ENCODE measurements around the gene RBM47. TPM values are rescaled to one million over a fixed set of nuclear protein-coding genes. Genes with fewer than 3 reads are reported as not detected.

RBM47 gene
- polyA plus RNA-seq, 3 donors = 79.5 to 101 (median 92.8) TPM

DNA sequence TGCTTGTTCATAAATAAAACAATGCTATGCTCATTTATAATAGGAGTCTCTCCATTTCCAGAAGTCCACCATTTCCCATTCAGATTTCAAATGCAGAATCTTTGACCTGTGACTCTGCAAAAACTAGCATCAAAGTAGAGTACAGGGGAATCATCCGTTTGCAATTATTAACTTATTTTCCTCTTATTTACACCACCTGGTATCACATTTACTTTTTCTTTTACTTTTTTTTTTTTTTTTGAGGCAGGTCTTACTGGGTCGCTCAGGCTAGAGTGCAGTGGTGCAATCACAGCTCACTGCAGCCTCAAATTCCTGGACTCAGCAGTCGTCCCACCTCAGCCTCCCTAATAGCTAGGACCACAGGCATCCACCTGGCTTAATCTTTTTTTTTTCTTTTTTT, 37.6 kb downstream of the RBM47 start:
- Histone ChIP-seq H3K36me3 (replicated peaks in 1 of 2; ENCODE audit: control insufficient read depth in 1 of 2, insufficient read depth in 2 of 2, low read length in 2 of 2) (peaks cover 39 to 60% of the 10 kb centered on the region in 2 donors), H3K4me3 (replicated peaks in 1 of 3; ENCODE audit: low read depth in 2 of 3, low read length in 3 of 3) (no peak overlapping the region), H3K9me3 (replicated peaks in 1 of 2; ENCODE audit: control insufficient read depth in 1 of 2, insufficient read depth in 1 of 2, low read length in 2 of 2) (no peaks in the 10 kb centered on the region), H3K9ac (ENCODE audit: insufficient read depth, low read length, poor library complexity, severe bottlenecking) (no peak overlapping the region), H3K4me2 (replicated peaks; ENCODE audit: extremely low read depth, low read length, poor library complexity, severe bottlenecking) (no peak overlapping the region), H3K27ac (ENCODE audit: low read depth in 1 of 2, low read length in 2 of 2) (peak overlapping the region in 1 of 2 donors; percentile 48), H3K27me3 (ENCODE audit: control insufficient read depth in 2 of 2, insufficient read depth in 2 of 2, low read length in 2 of 2) (no peaks in the 10 kb centered on the region), H3K4me1 (ENCODE audit: control insufficient read depth in 1 of 2, insufficient read depth in 2 of 2, low read length in 2 of 2) (peaks cover 20 to 22% of the 10 kb centered on the region in 2 donors), H2AFZ (ENCODE audit: insufficient read depth, low read depth, low read length, poor library complexity, severe bottlenecking) (no peak overlapping the region), H4K20me1 (ENCODE audit: insufficient read depth, low read length) (peaks cover 64% of the 10 kb centered on the region), H3K79me2 (ENCODE audit: insufficient read depth, low read length) (peaks cover 96% of the 10 kb centered on the region)
- no peaks in the 10 kb centered on the region for H3K27me3 Mint-ChIP-seq (ENCODE audit: low read depth in 3 of 3)
- intact Hi-C loops (cut with micrococcal nuclease) = no loop called here
- DNase-seq = no peak
- H3K27ac Mint-ChIP-seq = peak overlapping the region in 3 of 7 donors; percentile 30 to 99 (median 51)
- peaks cover 0 to 2% (median 0%) of the 10 kb centered on the region in 7 donors for H3K9me3 Mint-ChIP-seq
- H3K36me3 Mint-ChIP-seq = peaks cover 59 to 81% of the 10 kb centered on the region in 2 donors
- H3K4me1 Mint-ChIP-seq = peaks cover 33% of the 10 kb centered on the region
- H3K4me3 Mint-ChIP-seq = no peak overlapping the region
- 100% methylated on average over 1 of the region's 3 CpGs for WGBS (ENCODE audit: insufficient coverage)
- TF ChIP-seq, protein P1, sequence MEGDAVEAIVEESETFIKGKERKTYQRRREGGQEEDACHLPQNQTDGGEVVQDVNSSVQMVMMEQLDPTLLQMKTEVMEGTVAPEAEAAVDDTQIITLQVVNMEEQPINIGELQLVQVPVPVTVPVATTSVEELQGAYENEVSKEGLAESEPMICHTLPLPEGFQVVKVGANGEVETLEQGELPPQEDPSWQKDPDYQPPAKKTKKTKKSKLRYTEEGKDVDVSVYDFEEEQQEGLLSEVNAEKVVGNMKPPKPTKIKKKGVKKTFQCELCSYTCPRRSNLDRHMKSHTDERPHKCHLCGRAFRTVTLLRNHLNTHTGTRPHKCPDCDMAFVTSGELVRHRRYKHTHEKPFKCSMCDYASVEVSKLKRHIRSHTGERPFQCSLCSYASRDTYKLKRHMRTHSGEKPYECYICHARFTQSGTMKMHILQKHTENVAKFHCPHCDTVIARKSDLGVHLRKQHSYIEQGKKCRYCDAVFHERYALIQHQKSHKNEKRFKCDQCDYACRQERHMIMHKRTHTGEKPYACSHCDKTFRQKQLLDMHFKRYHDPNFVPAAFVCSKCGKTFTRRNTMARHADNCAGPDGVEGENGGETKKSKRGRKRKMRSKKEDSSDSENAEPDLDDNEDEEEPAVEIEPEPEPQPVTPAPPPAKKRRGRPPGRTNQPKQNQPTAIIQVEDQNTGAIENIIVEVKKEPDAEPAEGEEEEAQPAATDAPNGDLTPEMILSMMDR (IDR thresholded peaks at IDR 0.05) = no peak

DNA sequence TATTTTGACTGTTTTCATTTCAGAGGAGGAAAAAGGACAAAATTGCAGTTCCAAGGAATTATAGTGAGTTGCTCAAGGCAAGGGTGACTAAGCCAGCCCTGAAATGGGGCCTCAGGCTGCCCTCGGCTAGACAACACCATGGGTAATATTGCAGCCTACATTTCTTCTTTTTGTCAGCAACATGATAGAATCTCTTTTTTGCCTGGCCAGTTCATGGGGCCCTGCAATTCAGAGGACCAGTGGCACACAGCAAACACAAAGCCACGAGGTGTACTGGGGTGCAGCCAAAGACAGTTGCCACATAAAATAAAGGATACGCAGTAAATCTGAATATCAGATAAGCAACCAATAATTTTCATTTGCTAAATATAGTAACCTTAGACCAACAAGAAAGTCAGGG, 41.8 kb downstream of the RBM47 start:
- Histone ChIP-seq H3K4me1 (ENCODE audit: control insufficient read depth in 1 of 2, insufficient read depth in 2 of 2, low read length in 2 of 2) (peaks cover 44 to 45% of the 10 kb centered on the region in 2 donors), H3K9ac (ENCODE audit: insufficient read depth, low read length, poor library complexity, severe bottlenecking) (peak overlapping the region; percentile 53), H3K4me2 (replicated peaks; ENCODE audit: extremely low read depth, low read length, poor library complexity, severe bottlenecking) (peak overlapping the region; percentile 57), H2AFZ (ENCODE audit: insufficient read depth, low read depth, low read length, poor library complexity, severe bottlenecking) (no peak overlapping the region), H4K20me1 (ENCODE audit: insufficient read depth, low read length) (peaks cover 59% of the 10 kb centered on the region), H3K79me2 (ENCODE audit: insufficient read depth, low read length) (peaks cover 99% of the 10 kb centered on the region), H3K36me3 (replicated peaks in 1 of 2; ENCODE audit: control insufficient read depth in 1 of 2, insufficient read depth in 2 of 2, low read length in 2 of 2) (peaks cover 9 to 33% of the 10 kb centered on the region in 2 donors), H3K9me3 (replicated peaks in 1 of 2; ENCODE audit: control insufficient read depth in 1 of 2, insufficient read depth in 1 of 2, low read length in 2 of 2) (no peaks in the 10 kb centered on the region), H3K27ac (ENCODE audit: low read depth in 1 of 2, low read length in 2 of 2) (peak overlapping the region; percentile 78 to 92), H3K4me3 (replicated peaks in 1 of 3; ENCODE audit: low read depth in 2 of 3, low read length in 3 of 3) (peak overlapping the region in 1 of 3 experiments; percentile 49), H3K27me3 (ENCODE audit: control insufficient read depth in 2 of 2, insufficient read depth in 2 of 2, low read length in 2 of 2) (no peaks in the 10 kb centered on the region)
- Mint-ChIP-seq H3K4me3 (peak overlapping the region in 1 of 2 donors; percentile 86), H3K36me3 (peaks cover 53 to 68% of the 10 kb centered on the region in 2 donors), H3K27me3 (ENCODE audit: low read depth in 3 of 3) (no peaks in the 10 kb centered on the region), H3K9me3 (peaks cover 0 to under 1% (median 0%) of the 10 kb centered on the region in 7 donors), H3K4me1 (peaks cover 58% of the 10 kb centered on the region), H3K27ac (peak overlapping the region; percentile 97 to 100 (median 99))
- 0% methylated on average over 1 of the region's 3 CpGs for WGBS (ENCODE audit: insufficient coverage)
- TF ChIP-seq, protein P1 (IDR thresholded peaks at IDR 0.05) = no peak
- peak; percentile 82 to 92 (median 87) for DNase-seq
- intact Hi-C loops (cut with micrococcal nuclease) = loop anchor here in 1 of 2 donors (5.0 kb wide), 1 partner anchor 36 kb away; no protein-coding TSS in a partner anchor

All from CD14-positive monocyte (primary cell).